Kidney tubule cell (primary cell): Measurements from ENCODE around the gene EGF.

Experiments used
- DNase-seq: peaks from one replicate; pipeline ENCODE4 v3.0.0-alpha.2; 2018; ENCODE audit warnings: low spot score

The EGF gene

DNA sequence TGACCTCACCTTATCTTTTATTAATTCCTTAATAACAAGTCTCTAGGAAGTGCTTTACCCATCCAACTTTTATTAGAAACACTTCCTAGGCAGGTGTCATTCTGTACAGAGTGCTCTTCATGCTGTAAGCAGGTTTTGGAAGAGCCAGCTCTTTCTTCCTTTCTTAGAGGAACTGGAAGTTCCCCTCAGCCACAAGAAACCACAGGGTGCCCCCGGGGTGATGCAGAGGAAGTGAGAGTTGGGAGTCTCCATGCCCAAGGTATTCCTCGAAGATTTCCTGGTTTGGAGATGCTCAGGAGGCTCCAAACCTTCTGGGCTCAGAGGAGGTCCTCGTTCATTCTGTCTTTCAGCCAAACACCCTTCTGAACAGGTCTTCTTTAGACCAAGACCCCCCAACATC is 83.8 kb downstream of the EGF start:
- peak; percentile 46 for DNase-seq

- DNase-seq: peak; percentile 69
Measured at GRCh38 chr4:109998867-109999584, 86.3 kb downstream of the EGF start.

DNA sequence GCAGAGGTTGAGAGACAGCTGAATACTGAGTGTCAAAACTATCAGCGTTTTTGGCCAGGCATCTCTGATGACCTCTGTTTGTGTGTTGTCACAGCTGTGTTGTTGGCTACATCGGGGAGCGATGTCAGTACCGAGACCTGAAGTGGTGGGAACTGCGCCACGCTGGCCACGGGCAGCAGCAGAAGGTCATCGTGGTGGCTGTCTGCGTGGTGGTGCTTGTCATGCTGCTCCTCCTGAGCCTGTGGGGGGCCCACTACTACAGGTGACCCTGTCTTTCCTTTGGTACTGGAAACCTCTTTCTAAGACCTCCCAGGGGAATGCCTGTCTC is 86.9 kb downstream of the EGF start:
- no peak for DNase-seq

- DNase-seq: no peak
Measured at GRCh38 chr4:110002326-110002725, 89.6 kb downstream of the EGF start.

DNA sequence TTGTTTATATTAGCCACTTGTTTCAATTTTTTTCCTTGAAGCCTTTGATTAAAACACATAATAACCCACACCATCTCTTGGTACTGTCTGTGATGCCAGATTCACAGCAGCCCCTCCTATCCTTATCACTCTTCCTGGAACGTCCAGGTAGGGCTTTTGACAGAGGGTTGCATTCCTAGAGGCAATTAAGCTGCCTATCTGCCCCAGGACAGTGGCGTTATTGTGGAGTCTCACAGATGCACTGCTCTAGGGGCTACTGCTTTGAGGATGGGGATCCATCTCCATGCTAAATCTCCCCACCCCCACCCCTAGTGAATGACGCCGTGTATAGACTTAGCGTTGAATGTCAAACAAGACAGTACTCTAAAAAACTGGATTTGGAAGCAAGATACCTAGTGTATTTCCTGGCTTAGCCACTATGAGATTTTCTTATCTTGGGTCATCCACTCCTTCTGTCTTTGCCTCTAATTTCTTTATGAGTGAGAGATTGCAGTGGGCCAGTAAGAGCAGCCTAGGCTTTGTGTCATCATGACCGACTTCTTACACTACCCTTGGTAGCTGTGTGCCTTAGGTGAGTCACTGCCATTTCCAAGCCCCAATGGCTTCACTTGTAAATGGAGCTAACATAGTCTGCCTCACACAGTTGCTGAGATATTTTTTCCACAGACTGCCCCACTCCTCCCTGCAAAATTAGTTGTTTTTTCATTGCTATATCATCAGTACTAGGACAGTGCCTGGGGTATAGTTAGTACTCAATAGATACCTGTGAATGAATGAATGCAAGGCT is 90.9 kb downstream of the EGF start:
- peak; percentile 69 for DNase-seq

- no peak for DNase-seq
Measured at GRCh38 chr4:110004556-110004955, 91.9 kb downstream of the EGF start.

- DNase-seq: peak; percentile 77
Measured at GRCh38 chr4:110005461-110006056, 92.9 kb downstream of the EGF start.

- DNase-seq: peak; percentile 53
Measured at GRCh38 chr4:110007217-110007616, 94.5 kb downstream of the EGF start.

GRCh38 chr4:110008540-110008939 is 95.9 kb downstream of the EGF start:
- DNase-seq: no peak

DNA sequence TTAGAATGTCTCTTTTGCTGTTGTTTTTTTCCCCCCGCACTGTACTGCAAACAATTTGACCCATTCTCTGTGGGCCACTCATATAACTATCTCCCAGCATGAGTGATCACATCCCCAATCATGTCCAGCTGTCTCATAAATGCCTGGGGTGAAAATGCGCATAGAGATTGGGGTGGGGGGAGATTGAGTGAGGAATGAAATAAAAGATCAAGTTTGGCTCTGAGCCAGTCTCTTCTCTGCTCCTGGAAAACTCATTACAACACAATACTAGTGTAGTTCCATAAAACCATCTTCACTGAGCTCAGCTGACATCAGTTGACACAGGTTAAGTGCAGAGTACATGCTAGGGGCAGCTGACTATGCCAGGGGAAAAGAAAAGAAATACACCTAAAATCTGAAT is 96.9 kb downstream of the EGF start:
- DNase-seq: no peak

DNA sequence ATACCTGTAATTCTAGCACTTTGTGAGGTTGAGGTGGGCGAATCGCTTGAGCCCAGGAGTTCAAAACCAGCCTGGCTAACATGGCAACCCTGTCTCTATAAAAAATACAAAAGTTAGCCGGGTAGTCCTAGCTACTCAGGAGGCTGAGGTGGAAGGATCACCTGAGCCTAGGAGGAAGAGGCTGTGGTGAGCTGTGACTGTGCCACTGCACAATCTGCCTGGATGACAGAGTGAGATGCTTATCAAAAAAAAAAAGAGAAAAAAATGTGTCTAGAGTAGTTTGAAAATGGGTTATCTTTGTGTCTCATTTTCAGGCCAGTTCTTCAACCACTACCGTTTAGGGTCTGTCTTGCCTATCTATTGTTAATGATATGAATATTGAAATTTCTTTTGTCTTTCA is 98.1 kb downstream of the EGF start:
- DNase-seq: no peak

DNA sequence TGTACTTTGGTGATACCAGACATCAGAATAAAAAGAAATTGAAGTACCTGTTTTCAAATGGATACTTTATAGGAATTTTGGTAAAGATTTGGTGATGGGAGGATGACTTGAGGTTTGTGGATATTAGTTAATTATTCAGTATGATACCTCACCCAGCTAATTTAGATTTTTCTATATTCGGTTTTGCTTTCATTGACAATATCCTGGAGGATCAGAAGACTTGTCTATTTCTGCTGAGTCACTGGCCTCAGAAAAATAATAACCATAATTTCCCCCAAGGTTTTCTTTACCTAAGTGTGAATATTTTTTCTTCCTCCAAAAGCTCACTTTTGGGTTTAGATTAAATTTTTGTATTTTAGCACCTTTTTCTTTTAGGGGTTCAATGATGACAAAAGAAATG is 100.2 kb downstream of the EGF start:
- DNase-seq: no peak

DNA sequence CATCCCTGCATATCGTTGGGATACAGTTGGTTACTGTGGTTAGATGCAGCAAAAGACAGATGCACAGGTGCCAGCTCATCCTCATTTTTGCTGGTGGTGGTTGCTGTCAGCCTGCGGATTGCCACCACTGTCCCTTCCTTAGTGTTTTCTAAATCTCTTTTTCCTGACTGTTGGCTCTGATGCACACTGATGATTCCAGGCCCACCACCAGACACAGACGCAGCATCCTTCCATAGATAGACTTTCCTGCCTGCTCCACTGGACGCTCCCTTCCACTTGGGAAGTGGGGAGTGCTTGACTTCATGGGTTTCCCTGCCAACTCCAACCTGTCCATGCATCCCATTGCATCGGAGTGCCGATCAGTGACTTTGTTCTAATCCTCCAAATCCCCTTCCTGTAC is 101.5 kb downstream of the EGF start:
- no peak for DNase-seq

- DNase-seq: no peak
Measured at GRCh38 chr4:110019153-110019552, 106.5 kb downstream of the EGF start.

- peak; percentile 6 for DNase-seq
Measured at GRCh38 chr4:110020139-110020538, 107.5 kb downstream of the EGF start.

DNA sequence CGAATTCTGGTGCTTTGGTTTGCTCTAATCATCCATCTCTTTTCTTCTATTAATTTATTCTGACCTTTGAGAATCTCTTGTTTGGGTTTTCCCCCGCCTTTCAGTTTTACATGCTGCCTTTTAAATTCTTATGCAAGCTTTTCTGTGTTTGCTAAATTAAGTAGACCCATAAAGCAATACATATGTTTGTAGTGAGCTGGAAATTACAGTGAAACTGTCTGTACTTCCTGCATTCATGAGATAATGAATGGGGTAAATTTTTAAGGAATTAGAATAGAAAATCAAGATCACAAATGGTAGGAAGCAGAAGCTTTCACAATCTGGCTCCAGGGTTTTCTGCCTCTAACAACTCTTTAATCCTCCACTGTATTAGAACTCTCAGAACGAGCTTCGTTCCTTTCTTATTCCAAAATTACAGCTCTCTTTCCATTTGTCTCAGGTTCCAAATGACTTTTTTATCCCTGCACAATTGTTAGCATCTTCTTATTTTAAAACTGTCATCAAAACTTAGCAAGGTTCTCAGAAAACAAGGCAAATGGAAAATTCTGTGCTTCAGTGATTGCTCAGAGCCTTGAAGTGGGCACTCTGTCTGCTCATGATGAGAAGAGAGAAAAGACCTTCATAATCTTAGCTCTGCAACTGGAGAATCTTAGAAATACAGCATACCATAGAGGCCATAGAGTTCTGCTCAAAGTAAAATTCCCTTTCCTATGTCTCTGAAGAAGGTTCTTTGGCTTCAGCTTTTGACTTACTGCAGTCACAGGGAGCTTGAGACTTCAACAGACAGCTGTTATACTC is 108.2 kb downstream of the EGF start:
- DNase-seq: no peak

GRCh38 chr4:110022457-110022856 is 109.8 kb downstream of the EGF start:
- DNase-seq: no peak

- DNase-seq: no peak
Measured at GRCh38 chr4:110025056-110025455, 112.4 kb downstream of the EGF start.

DNA sequence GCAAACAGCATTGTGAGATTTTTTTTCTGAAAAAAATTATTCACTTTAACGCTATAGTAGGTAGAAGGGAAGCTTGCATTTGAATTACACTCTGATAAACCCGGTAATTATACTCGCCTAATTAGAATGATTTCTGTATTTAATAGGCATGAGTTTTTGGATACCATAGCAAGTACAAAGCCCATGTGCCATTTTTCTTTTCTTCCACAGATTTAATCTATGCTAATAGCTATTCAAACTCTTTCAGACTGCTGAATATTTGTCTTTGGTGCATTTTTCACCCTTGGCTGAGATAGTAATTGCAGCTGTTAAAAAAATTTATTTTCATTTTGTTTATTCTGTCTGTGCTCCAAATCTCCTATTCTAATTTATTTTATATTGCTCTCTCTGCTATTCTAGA is 113.0 kb downstream of the EGF start:
- no peak for DNase-seq

- DNase-seq: no peak
Measured at GRCh38 chr4:110032603-110033002, 119.9 kb downstream of the EGF start.

DNA sequence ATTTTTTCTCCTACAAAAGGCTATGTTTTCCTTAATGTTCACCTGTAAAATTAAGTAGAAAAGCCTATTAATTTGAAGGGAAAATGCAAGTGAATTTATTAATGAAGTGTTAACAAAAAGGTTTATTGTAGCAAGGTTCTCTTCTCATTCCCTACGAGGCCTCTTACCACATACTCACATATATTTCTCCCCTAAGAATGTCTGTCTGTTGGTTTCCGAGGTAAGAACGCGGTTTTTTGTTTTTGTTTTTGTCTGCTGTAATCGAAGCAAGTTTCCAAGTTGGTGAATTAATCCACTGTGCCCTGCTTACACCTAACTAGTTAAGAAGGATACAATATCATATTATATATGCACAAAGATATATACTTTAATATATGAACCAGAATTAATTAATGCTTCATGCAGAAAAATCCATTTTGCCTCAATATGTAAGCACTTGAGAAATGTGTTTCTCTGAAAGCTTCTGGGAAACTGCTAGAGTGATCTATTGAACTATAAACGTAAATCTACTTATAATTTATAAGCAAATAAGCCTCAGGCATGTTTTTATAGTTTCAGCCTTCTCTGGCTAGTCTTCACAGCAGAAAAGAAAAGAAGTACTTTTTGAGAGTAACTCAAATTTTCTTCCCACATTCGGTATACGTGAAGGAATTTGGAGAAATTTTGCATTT is 120.8 kb downstream of the EGF start:
- DNase-seq: no peak

- no peak for DNase-seq
Measured at GRCh38 chr4:110034026-110034393, 121.3 kb downstream of the EGF start.
